HFF-Myc (cell line): ENCODE data around the gene HTR3D.

ENCODE experiments used
- DNase-seq: peaks from one replicate; pipeline ENCODE4 v3.0.0-alpha.2; 2011; ENCODE audit warnings: low read depth; ENCODE audit errors: extremely low read depth
- H3K4me3 ChIP-seq: replicated peaks from 2 replicates; pipeline ENCODE4 v1.5.1; 2011; ENCODE audit warnings: low read depth, mild to moderate bottlenecking, control low read depth, low read length
- TF ChIP-seq, protein P1 (sequence below): IDR thresholded peaks from 2 replicates; pipeline ENCODE4 v1.5.1; 2012; ENCODE audit warnings: mild to moderate bottlenecking, low read depth, low read length, control low read depth; ENCODE audit errors: missing control alignments

HTR3D gene

DNA sequence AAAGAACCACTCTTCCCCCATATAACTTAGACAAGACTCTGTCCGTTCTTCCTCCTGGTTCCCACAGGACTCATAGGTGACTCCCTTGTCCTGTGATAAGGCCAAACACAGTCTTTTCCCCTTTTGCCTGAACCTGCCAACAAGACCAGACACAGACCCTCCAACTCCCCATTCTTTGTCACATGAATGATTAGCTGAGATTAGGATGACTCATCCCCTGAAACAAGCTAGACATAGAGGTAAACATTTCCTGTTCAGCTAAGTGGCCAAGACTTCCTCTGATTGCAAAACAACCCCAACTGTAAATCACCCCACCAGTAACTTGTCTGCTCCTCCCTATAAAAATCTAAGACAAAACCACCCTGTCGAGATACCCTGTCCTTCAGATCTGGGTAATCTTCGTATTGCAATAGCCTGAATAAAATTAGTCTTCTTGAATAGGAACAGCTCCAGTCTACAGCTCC lies 53.9 kb downstream of the HTR3D start:
- TF ChIP-seq, protein P1, sequence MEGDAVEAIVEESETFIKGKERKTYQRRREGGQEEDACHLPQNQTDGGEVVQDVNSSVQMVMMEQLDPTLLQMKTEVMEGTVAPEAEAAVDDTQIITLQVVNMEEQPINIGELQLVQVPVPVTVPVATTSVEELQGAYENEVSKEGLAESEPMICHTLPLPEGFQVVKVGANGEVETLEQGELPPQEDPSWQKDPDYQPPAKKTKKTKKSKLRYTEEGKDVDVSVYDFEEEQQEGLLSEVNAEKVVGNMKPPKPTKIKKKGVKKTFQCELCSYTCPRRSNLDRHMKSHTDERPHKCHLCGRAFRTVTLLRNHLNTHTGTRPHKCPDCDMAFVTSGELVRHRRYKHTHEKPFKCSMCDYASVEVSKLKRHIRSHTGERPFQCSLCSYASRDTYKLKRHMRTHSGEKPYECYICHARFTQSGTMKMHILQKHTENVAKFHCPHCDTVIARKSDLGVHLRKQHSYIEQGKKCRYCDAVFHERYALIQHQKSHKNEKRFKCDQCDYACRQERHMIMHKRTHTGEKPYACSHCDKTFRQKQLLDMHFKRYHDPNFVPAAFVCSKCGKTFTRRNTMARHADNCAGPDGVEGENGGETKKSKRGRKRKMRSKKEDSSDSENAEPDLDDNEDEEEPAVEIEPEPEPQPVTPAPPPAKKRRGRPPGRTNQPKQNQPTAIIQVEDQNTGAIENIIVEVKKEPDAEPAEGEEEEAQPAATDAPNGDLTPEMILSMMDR: no peak
- no peak overlapping the region for H3K4me3 ChIP-seq
- DNase-seq: no peak
